Parathyroid adenoma (tissue), 2 donors: Measurements from ENCODE around the gene IGFALS.

Experiments used
- H2AFZ ChIP-seq: fragments of 300-600 bp; sonication (generic); one replicate; pipeline ENCODE4 v1.7.0; 2017; ENCODE audit warnings: antibody characterized with exemption, mild to moderate bottlenecking
- H3K27ac ChIP-seq: fragments of 300-600 bp; sonication (generic); one replicate; pipeline ENCODE4 v1.7.0; 2017
- H3K27me3 ChIP-seq: fragments of 300-600 bp; sonication (generic); one replicate; pipeline ENCODE4 v1.7.0; 2017; ENCODE audit warnings: low read length; ENCODE audit not compliant: control insufficient read depth, insufficient read depth
- H3K36me3 ChIP-seq: fragments of 300-600 bp; sonication (generic); one replicate; pipeline ENCODE4 v1.7.0; 2017; ENCODE audit warnings: low read length; ENCODE audit not compliant: control insufficient read depth, insufficient read depth
- H3K4me1 ChIP-seq: fragments of 300-600 bp; sonication (generic); one replicate; pipeline ENCODE4 v1.7.0; 2017; ENCODE audit warnings: control low read depth
- H3K4me2 ChIP-seq: fragments of 300-600 bp; sonication (generic); one replicate; pipeline ENCODE4 v1.7.0; 2017; ENCODE audit warnings: low read length
- H3K4me3 ChIP-seq: fragments of 300-600 bp; sonication (generic); one replicate; pipeline ENCODE4 v1.7.0; 2017; ENCODE audit warnings: low read depth, low read length
- H3K79me2 ChIP-seq: fragments of 300-600 bp; sonication (generic); one replicate; pipeline ENCODE4 v1.7.0; 2017; ENCODE audit warnings: control low read depth
- H3K9ac ChIP-seq: fragments of 300-600 bp; sonication (generic); one replicate; pipeline ENCODE4 v1.7.0; 2017; ENCODE audit warnings: mild to moderate bottlenecking
- H3K9me3 ChIP-seq: fragments of 300-600 bp; sonication (generic); one replicate; pipeline ENCODE4 v1.7.0; 2017; ENCODE audit warnings: low read length; ENCODE audit not compliant: control insufficient read depth
- TF ChIP-seq, protein P1 (sequence below): fragments of 300-600 bp; sonication (generic); IDR thresholded peaks from one replicate; pipeline ENCODE4 v1.7.0; 2017; ENCODE audit warnings: antibody characterized with exemption, mild to moderate bottlenecking
- donor health status: primary hyperparathyroidism.

Gene IGFALS

DNA sequence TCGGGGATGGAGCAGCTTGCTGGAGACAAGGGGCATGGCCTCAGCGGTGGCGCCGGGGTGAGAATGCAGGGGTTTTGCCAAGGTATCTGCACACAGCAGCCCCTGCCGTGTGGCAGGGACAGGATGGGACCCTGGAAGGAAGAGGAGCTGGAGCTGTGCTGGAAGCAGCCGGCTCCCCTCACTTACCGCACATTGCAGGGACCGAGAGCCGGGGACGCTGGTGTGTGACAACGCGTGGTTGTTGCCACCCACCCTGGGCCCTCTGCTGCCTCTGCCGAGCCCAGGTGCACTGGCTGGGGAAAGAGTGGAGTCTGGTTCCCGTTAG is 7.7 kb downstream of the IGFALS start:
- Histone ChIP-seq H3K9me3 (no peaks in the 10 kb centered on the region), H3K4me1 (peaks cover 4% of the 10 kb centered on the region), H3K9ac (no peak overlapping the region), H3K4me2 (no peak overlapping the region), H3K36me3 (no peaks in the 10 kb centered on the region), H3K79me2 (peaks cover 32% of the 10 kb centered on the region), H2AFZ (no peak overlapping the region), H3K4me3 (no peak overlapping the region), H3K27ac (no peak overlapping the region), H3K27me3 (no peaks in the 10 kb centered on the region)
- TF ChIP-seq, protein P1, sequence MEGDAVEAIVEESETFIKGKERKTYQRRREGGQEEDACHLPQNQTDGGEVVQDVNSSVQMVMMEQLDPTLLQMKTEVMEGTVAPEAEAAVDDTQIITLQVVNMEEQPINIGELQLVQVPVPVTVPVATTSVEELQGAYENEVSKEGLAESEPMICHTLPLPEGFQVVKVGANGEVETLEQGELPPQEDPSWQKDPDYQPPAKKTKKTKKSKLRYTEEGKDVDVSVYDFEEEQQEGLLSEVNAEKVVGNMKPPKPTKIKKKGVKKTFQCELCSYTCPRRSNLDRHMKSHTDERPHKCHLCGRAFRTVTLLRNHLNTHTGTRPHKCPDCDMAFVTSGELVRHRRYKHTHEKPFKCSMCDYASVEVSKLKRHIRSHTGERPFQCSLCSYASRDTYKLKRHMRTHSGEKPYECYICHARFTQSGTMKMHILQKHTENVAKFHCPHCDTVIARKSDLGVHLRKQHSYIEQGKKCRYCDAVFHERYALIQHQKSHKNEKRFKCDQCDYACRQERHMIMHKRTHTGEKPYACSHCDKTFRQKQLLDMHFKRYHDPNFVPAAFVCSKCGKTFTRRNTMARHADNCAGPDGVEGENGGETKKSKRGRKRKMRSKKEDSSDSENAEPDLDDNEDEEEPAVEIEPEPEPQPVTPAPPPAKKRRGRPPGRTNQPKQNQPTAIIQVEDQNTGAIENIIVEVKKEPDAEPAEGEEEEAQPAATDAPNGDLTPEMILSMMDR = no peak

DNA sequence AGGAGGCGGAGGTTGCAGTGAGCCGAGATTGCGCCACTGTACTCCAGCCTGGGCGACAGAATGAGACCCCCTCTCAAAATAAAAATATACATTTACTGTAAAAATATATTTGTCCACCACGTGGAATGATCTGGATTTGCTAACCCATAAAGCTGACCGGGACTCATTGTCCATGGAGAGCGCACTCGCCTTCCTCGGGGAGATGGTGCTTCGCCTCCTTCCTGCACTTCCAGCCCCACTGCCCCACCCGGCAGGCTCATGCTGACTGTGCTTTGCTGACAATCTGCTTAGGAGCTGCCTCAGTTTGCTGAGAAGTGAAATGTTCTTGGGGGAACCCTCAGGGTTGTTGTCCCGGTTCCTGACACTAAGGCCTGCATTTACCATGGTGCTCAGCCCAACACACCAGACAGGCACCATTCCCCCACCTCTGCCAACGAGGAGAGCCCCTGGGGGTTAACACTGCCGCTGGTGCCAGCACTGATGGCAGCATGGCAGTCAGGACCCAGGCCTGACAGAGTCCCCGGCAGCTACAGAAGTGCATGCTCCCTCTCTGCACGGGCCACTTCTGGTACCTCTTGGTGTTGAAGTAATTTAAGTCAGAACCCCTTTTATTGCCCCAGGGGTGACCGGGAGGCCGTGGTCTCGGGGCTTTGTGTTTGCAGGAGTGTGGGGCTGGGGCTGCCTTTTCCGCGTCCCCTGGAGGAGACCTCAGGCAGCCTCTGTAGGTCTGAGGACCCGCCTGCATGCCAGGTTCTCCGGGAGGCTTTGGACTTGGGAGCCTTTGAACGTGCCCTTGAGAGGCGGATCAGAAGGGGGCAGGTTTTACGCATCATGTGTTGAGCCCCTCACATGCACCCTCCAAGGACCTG is 8.3 kb downstream of the IGFALS start:
- H3K9me3 ChIP-seq = no peaks in the 10 kb centered on the region
- no peaks in the 10 kb centered on the region for H3K27me3 ChIP-seq
- no peak overlapping the region for H2AFZ ChIP-seq
- H3K9ac ChIP-seq = no peak overlapping the region
- H3K4me2 ChIP-seq = no peak overlapping the region
- peaks cover 32% of the 10 kb centered on the region for H3K79me2 ChIP-seq
- no peaks in the 10 kb centered on the region for H3K36me3 ChIP-seq
- peaks cover 4% of the 10 kb centered on the region for H3K4me1 ChIP-seq
- no peak overlapping the region for H3K4me3 ChIP-seq
- H3K27ac ChIP-seq = no peak overlapping the region
- TF ChIP-seq, protein P1 = no peak

DNA sequence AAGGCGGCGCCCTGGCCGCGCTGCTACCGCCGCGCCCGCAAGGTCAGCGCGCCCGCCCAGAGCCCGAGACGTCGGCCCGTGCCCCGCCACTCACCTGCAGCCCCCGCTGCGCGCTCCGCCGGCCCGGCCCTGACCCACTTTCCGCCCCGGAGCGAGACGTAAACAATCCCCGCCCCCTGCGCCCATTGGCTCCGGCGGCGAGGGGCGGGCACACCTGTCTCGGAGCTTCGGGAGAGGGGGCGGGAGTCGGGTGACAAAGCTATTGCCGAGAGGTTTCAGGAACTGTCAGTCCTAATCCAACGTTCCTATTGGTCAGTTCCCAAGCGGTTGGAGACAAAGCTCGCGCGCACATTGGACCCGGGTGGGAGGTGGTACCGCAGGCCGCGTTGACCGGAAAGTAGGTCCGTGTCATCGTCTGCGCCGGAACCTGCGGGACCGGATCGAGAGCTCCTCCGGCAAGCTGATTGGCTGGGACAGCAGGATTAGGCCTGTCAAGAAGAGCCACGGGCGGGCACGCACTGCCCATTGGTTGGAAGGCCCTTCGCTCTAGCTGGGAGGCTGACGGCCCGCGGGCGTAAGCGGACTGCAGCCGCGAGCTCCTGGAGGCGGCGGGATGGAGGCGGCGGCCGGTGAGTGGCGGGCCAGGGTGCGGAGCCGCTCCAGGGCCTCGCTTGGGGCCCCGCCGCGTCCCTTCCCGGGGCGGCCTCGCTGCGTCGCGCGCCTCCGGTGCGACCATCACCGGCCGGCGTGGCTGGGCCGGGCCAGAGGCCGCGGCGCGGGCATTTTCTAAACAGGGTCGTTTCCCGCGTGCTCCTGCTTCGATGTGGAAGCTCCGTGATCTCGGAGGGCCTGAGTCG is 10.9 kb downstream of the IGFALS start, which contains the start of the genes NUBP2 and SPSB3:
TSS of gene NUBP2 (plus strand) at position 553 of the 857 bp plus-strand sequence. CDS start at position 614, 61 bp downstream.
TSS of gene SPSB3 (minus strand) at position 164 of the 857 bp plus-strand sequence. CDS start 1,088 bp downstream, outside the sequence.
- Histone ChIP-seq H3K4me3 (peak within 1 kb of the TSS; percentile 82), H3K27ac (peak within 1 kb of the TSS; percentile 47), H3K79me2 (peaks cover 32% of the 10 kb centered on the region), H3K36me3 (no peaks in the 10 kb centered on the region), H3K4me2 (peak within 1 kb of the TSS; percentile 90), H3K4me1 (peaks cover 4% of the 10 kb centered on the region), H3K9ac (peak within 1 kb of the TSS; percentile 41), H2AFZ (peak within 1 kb of the TSS; percentile 81), H3K9me3 (no peaks in the 10 kb centered on the region), H3K27me3 (no peaks in the 10 kb centered on the region)
- TF ChIP-seq, protein P1 = no peak

DNA sequence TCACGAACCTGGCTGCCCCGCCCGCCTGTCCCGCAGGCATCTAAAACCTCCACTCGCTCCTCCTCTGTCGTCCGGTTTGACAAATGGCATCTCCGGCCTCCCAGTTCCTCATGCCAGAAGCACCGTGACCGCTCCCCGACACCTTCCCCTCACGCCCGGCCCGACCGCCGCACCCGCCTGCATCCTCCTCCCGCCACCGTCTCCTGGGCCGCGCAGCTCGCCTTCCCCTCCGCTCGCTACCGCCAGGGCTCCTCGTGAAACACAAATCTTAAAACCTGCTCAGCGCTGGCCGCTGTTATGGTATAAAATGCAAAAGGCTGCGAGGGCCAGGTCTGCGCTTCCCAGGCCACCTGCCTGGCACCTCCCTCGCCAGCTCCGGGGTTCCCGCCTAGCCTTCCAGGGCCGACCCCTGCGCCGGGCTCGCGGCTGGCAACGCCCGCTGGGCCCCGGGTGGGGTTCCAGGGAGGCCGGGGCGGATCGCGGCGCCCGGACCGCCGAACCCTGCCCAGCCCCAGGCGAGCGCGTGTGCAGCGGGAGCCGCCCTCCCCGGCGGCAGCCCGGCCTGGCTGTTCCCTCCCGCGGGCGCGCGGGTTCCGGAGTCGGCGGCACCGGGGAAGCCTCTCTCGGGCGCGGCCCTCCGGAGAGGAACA is 11.6 kb downstream of the IGFALS start:
- peak overlapping the region; percentile 47 for H3K27ac ChIP-seq
- H3K4me1 ChIP-seq = peaks cover 4% of the 10 kb centered on the region
- TF ChIP-seq, protein P1 = no peak

More for the DNA sequence above, 11.6 kb downstream of the IGFALS start:
- peak overlapping the region; percentile 67 for H3K4me2 ChIP-seq
- H2AFZ ChIP-seq = peak overlapping the region; percentile 66
- no peaks in the 10 kb centered on the region for H3K36me3 ChIP-seq
- no peaks in the 10 kb centered on the region for H3K27me3 ChIP-seq
- peaks cover 30% of the 10 kb centered on the region for H3K79me2 ChIP-seq
- H3K4me3 ChIP-seq = peak overlapping the region; percentile 82
- no peak overlapping the region for H3K9ac ChIP-seq
- no peaks in the 10 kb centered on the region for H3K9me3 ChIP-seq
